Measurements from ENCODE around the gene EPHB1.

Gene EPHB1

GRCh38 chr3:135079095-135079494, 284.0 kb downstream of the EPHB1 start:
- TF ChIP-seq ZFX (IDR thresholded peaks at IDR 0.05) (no peak), CTCF (conservative IDR thresholded peaks at IDR 0.05) (no peak)
- no peak overlapping the region for H3K27ac ChIP-seq

- TF ChIP-seq CTCF (conservative IDR thresholded peaks at IDR 0.05) (no peak), ZFX (IDR thresholded peaks at IDR 0.05) (no peak)
- no peak overlapping the region for H3K27ac ChIP-seq
Observed at GRCh38 chr3:135081451-135081850, 286.4 kb downstream of the EPHB1 start.

GRCh38 chr3:135081856-135082434, 286.9 kb downstream of the EPHB1 start:
- no peak overlapping the region for H3K27ac ChIP-seq
- TF ChIP-seq CTCF (conservative IDR thresholded peaks at IDR 0.05) (no peak), ZFX (IDR thresholded peaks at IDR 0.05) (no peak)

- no peak for TF ChIP-seq CTCF (conservative IDR thresholded peaks at IDR 0.05)
- no peak for TF ChIP-seq ZFX (IDR thresholded peaks at IDR 0.05)
- H3K27ac ChIP-seq = no peak overlapping the region
Observed at GRCh38 chr3:135082706-135083105, 287.6 kb downstream of the EPHB1 start.

- no peak overlapping the region for H3K27ac ChIP-seq
- TF ChIP-seq ZFX (IDR thresholded peaks at IDR 0.05) = no peak
- no peak for TF ChIP-seq CTCF (conservative IDR thresholded peaks at IDR 0.05)
Observed at GRCh38 chr3:135083179-135083578, 288.1 kb downstream of the EPHB1 start.

- TF ChIP-seq ZFX (IDR thresholded peaks at IDR 0.05) (no peak), CTCF (conservative IDR thresholded peaks at IDR 0.05) (no peak)
- H3K27ac ChIP-seq = no peak overlapping the region
Observed at GRCh38 chr3:135083756-135084155, 288.7 kb downstream of the EPHB1 start.

GRCh38 chr3:135084405-135084804, 289.3 kb downstream of the EPHB1 start:
- no peak overlapping the region for H3K27ac ChIP-seq
- TF ChIP-seq ZFX (IDR thresholded peaks at IDR 0.05) (no peak), CTCF (conservative IDR thresholded peaks at IDR 0.05) (no peak)

Measured in C4-2B (cell line).